Left hindlimb (tissue), 1 donor: Measurements from ENCODE around the gene SYNPO2.
A peak's percentile ranks its signal among the peaks of the same experiment; 100 is the strongest.
"Not testable (repeated sequence)": the region's sequence is repeated elsewhere in the genome, so short reads cannot be mapped to it uniquely, and the experiment has no call there.

ENCODE experiments used
- DNase-seq: peaks from one replicate; pipeline ENCODE4 v3.0.0-alpha.2; 2018

Gene SYNPO2

GRCh38 chr4:118975449-118976192 is 87.0 kb downstream of the SYNPO2 start:
- DNase-seq: no peak

GRCh38 chr4:118976193-118976560 is 87.5 kb downstream of the SYNPO2 start:
- DNase-seq: not testable (repeated sequence)

GRCh38 chr4:118977100-118977499 is 88.4 kb downstream of the SYNPO2 start:
- DNase-seq: not testable (repeated sequence)

GRCh38 chr4:118979712-118980111 is 91.1 kb downstream of the SYNPO2 start:
- no peak for DNase-seq

GRCh38 chr4:118981171-118981838 is 92.7 kb downstream of the SYNPO2 start:
- DNase-seq: no peak

GRCh38 chr4:118981839-118982381 is 93.3 kb downstream of the SYNPO2 start:
- DNase-seq: peak; percentile 71

GRCh38 chr4:118983293-118983692 is 94.6 kb downstream of the SYNPO2 start:
- no peak for DNase-seq

GRCh38 chr4:118983831-118984230 is 95.2 kb downstream of the SYNPO2 start:
- DNase-seq: no peak

GRCh38 chr4:118985170-118986000 is 96.7 kb downstream of the SYNPO2 start:
- DNase-seq: no peak

- DNase-seq: no peak
These were observed 99.4 kb downstream of the SYNPO2 start for GRCh38 chr4:118987959-118988634.

- DNase-seq: no peak
These were observed 100.0 kb downstream of the SYNPO2 start for GRCh38 chr4:118988635-118988972.

- no peak for DNase-seq
These were observed 100.7 kb downstream of the SYNPO2 start for GRCh38 chr4:118989098-118990080.

GRCh38 chr4:118991686-118992085 is 103.0 kb downstream of the SYNPO2 start:
- no peak for DNase-seq

GRCh38 chr4:118992149-118992548 is 103.5 kb downstream of the SYNPO2 start:
- no peak for DNase-seq

GRCh38 chr4:118993333-118993732 is 104.7 kb downstream of the SYNPO2 start:
- DNase-seq: no peak

- no peak for DNase-seq
These were observed 105.4 kb downstream of the SYNPO2 start for GRCh38 chr4:118994030-118994429.

GRCh38 chr4:118995693-118996391 is 107.2 kb downstream of the SYNPO2 start:
- no peak for DNase-seq

GRCh38 chr4:118997601-118998000 is 108.9 kb downstream of the SYNPO2 start:
- DNase-seq: no peak

- DNase-seq: no peak
These were observed 111.3 kb downstream of the SYNPO2 start for GRCh38 chr4:118999919-119000318.

GRCh38 chr4:119000400-119000799 is 111.7 kb downstream of the SYNPO2 start:
- no peak for DNase-seq

- DNase-seq: no peak
These were observed 113.8 kb downstream of the SYNPO2 start for GRCh38 chr4:119002476-119002875.
